H9 (cell line): ENCODE results near the gene GLIS2. TPM values are rescaled to one million over a fixed set of nuclear protein-coding genes. Genes with fewer than 3 reads are reported as not detected.
A peak's percentile ranks its signal among the peaks of the same experiment; 100 is the strongest.

Experiments
- DNase-seq: peaks from one replicate; pipeline ENCODE4 v3.0.0-alpha.2; 2017
- H2AFZ ChIP-seq: one replicate; pipeline ENCODE4 v1.6.1; 2013; ENCODE audit warnings: mild to moderate bottlenecking, low read length, control low read depth, moderate library complexity
- H2AK5ac ChIP-seq: 2 replicates; pipeline ENCODE4 v1.6.1; 2013; ENCODE audit warnings: low read length, control low read depth, mixed read lengths; ENCODE audit not compliant: insufficient read length
- H2BK120ac ChIP-seq: one replicate; pipeline ENCODE4 v1.6.1; 2013; ENCODE audit warnings: low read depth, mild to moderate bottlenecking, low read length, control low read depth, inconsistent platforms; ENCODE audit not compliant: poor library complexity, severe bottlenecking
- H2BK12ac ChIP-seq: 2 replicates; pipeline ENCODE4 v1.6.1; 2013; ENCODE audit warnings: low read length, control low read depth, mixed read lengths, low read depth; ENCODE audit not compliant: insufficient read length
- H2BK15ac ChIP-seq: 2 replicates; pipeline ENCODE4 v1.6.1; 2013; ENCODE audit warnings: low read depth, low read length, control low read depth
- H2BK20ac ChIP-seq: one replicate; pipeline ENCODE4 v1.6.1; 2013; ENCODE audit warnings: low read depth, mild to moderate bottlenecking, low read length, control low read depth, inconsistent platforms; ENCODE audit not compliant: poor library complexity, severe bottlenecking
- H2BK5ac ChIP-seq: 2 replicates; pipeline ENCODE4 v1.6.1; 2013; ENCODE audit warnings: low read length, control low read depth, mixed read lengths; ENCODE audit not compliant: insufficient read length
- H3K14ac ChIP-seq: 2 replicates; pipeline ENCODE4 v1.6.1; 2013; ENCODE audit warnings: low read length, control low read depth; ENCODE audit not compliant: insufficient read depth
- H3K18ac ChIP-seq: 2 replicates; pipeline ENCODE4 v1.6.1; 2013; ENCODE audit warnings: low read depth, mild to moderate bottlenecking, mixed read lengths, low read length, control low read depth; ENCODE audit not compliant: insufficient read length
- H3K23ac ChIP-seq: 2 replicates; pipeline ENCODE4 v1.6.1; 2013; ENCODE audit warnings: low read length, control low read depth, mixed read lengths, low read depth; ENCODE audit not compliant: insufficient read length
- H3K23me2 ChIP-seq: 2 replicates; pipeline ENCODE4 v1.6.1; 2013; ENCODE audit warnings: low read depth, mild to moderate bottlenecking, mixed read lengths, low read length, control low read depth; ENCODE audit not compliant: insufficient read length, poor library complexity, severe bottlenecking
- H3K27ac ChIP-seq: 2 replicates; pipeline ENCODE4 v1.5.1; 2013; ENCODE audit warnings: low read length, control low read depth, mixed read lengths, low read depth; ENCODE audit not compliant: insufficient read length
- H3K27me3 ChIP-seq: 2 replicates; pipeline ENCODE4 v1.6.1; 2013; ENCODE audit warnings: low read length, control low read depth, inconsistent platforms; ENCODE audit not compliant: insufficient read depth
- H3K4ac ChIP-seq: 2 replicates; pipeline ENCODE4 v1.6.1; 2013; ENCODE audit warnings: low read depth, mild to moderate bottlenecking, control low read depth, inconsistent platforms, low read length, moderate library complexity
- H3K4me1 ChIP-seq: 2 replicates; pipeline ENCODE4 v1.6.1; 2013; ENCODE audit warnings: low read length, control low read depth, inconsistent platforms; ENCODE audit not compliant: insufficient read depth
- H3K4me2 ChIP-seq: 2 replicates; pipeline ENCODE4 v1.6.1; 2013; ENCODE audit warnings: low read length, control low read depth, mixed read lengths; ENCODE audit not compliant: insufficient read length, insufficient read depth
- H3K56ac ChIP-seq: 2 replicates; pipeline ENCODE4 v1.6.1; 2013; ENCODE audit warnings: low read depth, mild to moderate bottlenecking, mixed read lengths, low read length, control low read depth; ENCODE audit not compliant: insufficient read length
- H3K79me1 ChIP-seq: 2 replicates; pipeline ENCODE4 v1.6.1; 2013; ENCODE audit warnings: low read depth, mild to moderate bottlenecking, moderate library complexity, low read length, control low read depth, inconsistent platforms; ENCODE audit not compliant: insufficient read depth, poor library complexity, severe bottlenecking
- H3K79me2 ChIP-seq: 2 replicates; pipeline ENCODE4 v1.6.1; 2013; ENCODE audit warnings: low read length, control low read depth, inconsistent platforms; ENCODE audit not compliant: insufficient read depth
- H3K9ac ChIP-seq: 2 replicates; pipeline ENCODE4 v1.6.1; 2013; ENCODE audit warnings: low read length, control low read depth, mixed read lengths; ENCODE audit not compliant: insufficient read length; ENCODE audit errors: extremely low read depth
- H3K9me3 ChIP-seq: one replicate; pipeline ENCODE4 v1.6.1; 2013; ENCODE audit warnings: low read depth, low read length, inconsistent platforms; ENCODE audit not compliant: control insufficient read depth
- H3T11ph ChIP-seq: one replicate; pipeline ENCODE4 v1.6.1; 2013; ENCODE audit warnings: mild to moderate bottlenecking, low read length, control low read depth, inconsistent platforms
- H4K20me1 ChIP-seq: one replicate; pipeline ENCODE4 v1.6.1; 2013; ENCODE audit not compliant: control insufficient read depth, insufficient read length, insufficient read depth
- H4K5ac ChIP-seq: 2 replicates; pipeline ENCODE4 v1.6.1; 2013; ENCODE audit warnings: low read depth, mild to moderate bottlenecking, mixed read lengths, low read length, control low read depth; ENCODE audit not compliant: insufficient read length
- H4K8ac ChIP-seq: replicated peaks from 2 replicates; pipeline ENCODE4 v1.6.1; 2013; ENCODE audit warnings: low read length, control low read depth, mixed read lengths, low read depth; ENCODE audit not compliant: insufficient read length
- H4K91ac ChIP-seq: 2 replicates; pipeline ENCODE4 v1.6.1; 2013; ENCODE audit warnings: low read depth, mild to moderate bottlenecking, moderate library complexity, mixed read lengths, low read length, control low read depth; ENCODE audit not compliant: insufficient read length
- H3K27ac Mint-ChIP-seq, 3 experiments: 2 replicates in 2 of 3; 3 replicates in 1 of 3; pipeline ENCODE4 v1.8.0; 2020 to 2021; ENCODE audit warnings: mixed read lengths in 3 of 3, mild to moderate bottlenecking in 1 of 3, moderate library complexity in 1 of 3
- H3K27me3 Mint-ChIP-seq: 2 replicates; pipeline ENCODE4 v1.8.0; 2021; ENCODE audit warnings: low read depth, mild to moderate bottlenecking, moderate library complexity, mixed read lengths
- H3K36me3 Mint-ChIP-seq, 3 experiments: 2 replicates in 2 of 3; 3 replicates in 1 of 3; pipeline ENCODE4 v1.8.0; 2020 to 2021; ENCODE audit warnings: low read depth in 3 of 3, mixed read lengths in 3 of 3; ENCODE audit not compliant: insufficient read depth in 1 of 3
- H3K4me1 Mint-ChIP-seq, 2 experiments: 2 replicates each; pipeline ENCODE4 v1.8.0; 2020; ENCODE audit warnings: mixed read lengths in 2 of 2
- H3K4me3 Mint-ChIP-seq, 2 experiments: 2 replicates in 1 of 2; 3 replicates in 1 of 2; pipeline ENCODE4 v1.8.0; 2020 to 2021; ENCODE audit warnings: mild to moderate bottlenecking in 2 of 2, mixed read lengths in 2 of 2, moderate library complexity in 1 of 2
- H3K9me3 Mint-ChIP-seq, 2 experiments: 2 replicates in 1 of 2; 3 replicates in 1 of 2; pipeline ENCODE4 v1.8.0; 2020; ENCODE audit warnings: mild to moderate bottlenecking in 2 of 2, mixed read lengths in 2 of 2, moderate library complexity in 1 of 2
- CTCF ChIP-seq: fragments of 200-600 bp; sonication (generic); conservative IDR thresholded peaks from 3 replicates; pipeline ENCODE4 v1.8.0; 2021; ENCODE audit warnings: antibody characterized with exemption, mild to moderate bottlenecking
- WGBS: extraction: QIAGEN DNeasy Blood & Tissue Kit; methylation state at CpG from one replicate; pipeline ENCODE4 v1.1.7; 2013; ENCODE audit warnings: missing lambda C conversion rate, low lambda C conversion rate, mixed read lengths; ENCODE audit not compliant: insufficient read length; ENCODE audit errors: extremely low coverage; 5-methylcytosine and 5-hydroxymethylcytosine counted together
- total RNA-seq: library from RNA; stranded (reverse); gene quantifications from 2 replicates; pipeline ENCODE4 v1.2.1, GENCODE V29; 2021

GLIS2 gene
- total RNA-seq, 1 experiment from 2014 or later: 14.3 TPM

- peaks cover 0 to 3% (median 2%) of the 10 kb centered on the region in 3 experiments; a peak in 1 of 7 replicates for H3K36me3 Mint-ChIP-seq
- WGBS: no CpG with 5 or more reads among the region's 43 CpGs
- no peak overlapping the region for H3K18ac ChIP-seq
- H2AFZ ChIP-seq: no peak overlapping the region
- no peaks in the 10 kb centered on the region for H3K27me3 ChIP-seq
- no peak overlapping the region for H3K27ac ChIP-seq
- H3K4me3 Mint-ChIP-seq: peak overlapping the region; percentile 75 to 94
- no peak overlapping the region for H3T11ph ChIP-seq
- H3K4me1 Mint-ChIP-seq: peaks cover 24 to 36% of the 10 kb centered on the region in 2 experiments
- no peak for DNase-seq
- H3K9ac ChIP-seq: no peak overlapping the region
- no peak overlapping the region for H3K27ac Mint-ChIP-seq
- H2BK15ac ChIP-seq: no peak overlapping the region
- H3K9me3 Mint-ChIP-seq: no peaks in the 10 kb centered on the region
- no peaks in the 10 kb centered on the region for H3K23me2 ChIP-seq
- H3K4me2 ChIP-seq: peak overlapping the region; percentile 58
- H3K56ac ChIP-seq: no peak overlapping the region
- H3K79me1 ChIP-seq: no peaks in the 10 kb centered on the region
- H2BK12ac ChIP-seq: no peak overlapping the region
- H2BK5ac ChIP-seq: no peak overlapping the region
- H4K91ac ChIP-seq: no peak overlapping the region
- TF ChIP-seq CTCF: no peak
- no peak overlapping the region for H2BK20ac ChIP-seq
- H2BK120ac ChIP-seq: no peak overlapping the region
- no peak overlapping the region for H3K14ac ChIP-seq
- no peak overlapping the region for H3K4ac ChIP-seq
- no peak overlapping the region for H4K5ac ChIP-seq
- H2AK5ac ChIP-seq: no peak overlapping the region
- peaks cover 9% of the 10 kb centered on the region; the same call in 1 of the 2 replicates for H3K4me1 ChIP-seq
- H3K27me3 Mint-ChIP-seq: no peaks in the 10 kb centered on the region
- H4K20me1 ChIP-seq: no peaks in the 10 kb centered on the region
- no peaks in the 10 kb centered on the region for H3K9me3 ChIP-seq
- H3K23ac ChIP-seq: no peak overlapping the region
- peaks cover 1% of the 10 kb centered on the region; the same call in 1 of the 2 replicates for H3K79me2 ChIP-seq
- no peak overlapping the region for H4K8ac ChIP-seq
These were observed 56.2 kb downstream of the GLIS2 start for GRCh38 chr16:4372001-4372577.
